ENCODE data around the gene C17orf100.
"Not testable (repeated sequence)": the region's sequence is repeated elsewhere in the genome, so short reads cannot be mapped to it uniquely, and the experiment has no call there.

C17orf100 gene

DNA sequence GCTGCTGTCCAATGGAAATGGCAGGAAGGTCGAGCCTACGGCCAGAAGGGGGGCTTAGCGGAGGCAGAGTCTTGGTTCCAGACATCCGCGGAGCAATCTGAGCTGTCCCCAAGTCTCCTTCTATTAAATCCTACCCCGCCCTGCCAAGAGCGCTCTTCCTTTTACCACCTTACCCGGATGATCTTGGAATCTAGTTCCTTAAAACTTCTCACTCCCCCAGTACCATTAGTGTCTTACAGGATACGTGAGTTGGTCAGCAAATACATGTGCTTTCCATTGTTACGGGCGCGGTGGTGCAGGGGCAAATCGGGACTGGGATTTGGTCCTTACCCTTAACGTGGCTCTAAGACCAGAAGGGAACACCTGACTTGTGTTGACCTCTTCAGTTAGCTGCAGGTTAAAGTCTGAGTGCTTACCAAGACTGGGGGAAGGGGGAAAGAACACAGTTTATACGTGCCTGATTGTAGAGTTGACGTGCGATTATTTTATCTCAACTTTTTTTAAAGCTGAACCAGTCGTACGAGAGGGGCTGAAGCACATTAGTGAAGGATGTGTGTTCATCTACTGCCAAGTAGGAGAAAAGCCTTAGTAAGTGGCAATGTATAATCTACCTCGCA, 10.2 kb upstream of the C17orf100 start:
- DNase-seq, result no peak

DNA sequence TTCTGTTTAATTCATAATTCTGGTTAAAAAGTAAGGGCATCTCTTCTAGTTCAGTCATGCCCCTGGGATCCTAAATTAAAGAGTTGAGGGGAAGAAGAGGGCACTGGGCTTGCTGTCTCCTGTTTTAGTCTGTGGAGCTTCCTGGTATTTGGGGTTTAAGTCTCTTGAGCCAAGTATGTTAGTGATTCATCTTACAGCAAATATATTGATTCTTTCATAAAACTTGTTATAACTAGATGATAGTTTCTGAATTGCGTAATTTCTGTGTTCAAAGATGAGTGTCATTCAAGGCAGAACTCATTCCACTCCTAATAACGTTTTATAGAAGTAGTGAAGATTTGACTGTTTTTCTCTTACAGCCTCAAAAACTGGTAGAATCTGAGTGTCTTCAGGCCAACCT, 9.0 kb upstream of the C17orf100 start:
- no peak for DNase-seq

DNA sequence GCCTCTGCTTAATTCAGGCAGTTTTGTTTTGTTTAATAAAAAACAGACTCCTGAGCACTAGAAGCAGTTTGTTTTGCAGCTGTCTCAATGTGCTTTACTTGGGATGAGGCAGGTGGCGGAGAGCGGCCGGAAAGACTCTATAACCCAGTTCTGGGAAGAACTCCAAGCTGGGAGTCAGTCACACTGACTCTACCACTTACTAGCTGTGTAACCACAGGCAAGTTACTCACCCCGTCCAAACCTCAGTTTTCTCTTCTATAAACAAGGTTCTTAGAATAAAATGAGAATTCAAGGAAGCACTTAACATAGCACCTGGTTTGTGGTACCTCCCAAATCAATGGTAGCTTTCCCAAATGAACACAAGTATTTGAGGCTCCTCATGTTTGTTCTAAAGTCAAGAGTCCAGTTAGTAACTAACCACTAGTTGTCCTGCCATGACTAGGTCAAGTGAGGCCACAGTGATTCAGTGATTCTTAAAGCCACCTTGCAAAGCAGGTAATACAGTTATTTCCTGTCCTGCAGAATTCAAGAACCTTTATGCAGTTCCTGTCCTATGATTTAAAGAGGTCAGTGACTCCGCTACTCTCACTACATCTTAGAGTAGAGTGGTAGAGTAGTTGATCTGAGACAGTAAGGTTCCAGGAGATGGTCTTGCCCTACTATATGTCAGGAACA, 8.0 kb upstream of the C17orf100 start:
- DNase-seq, result no peak

DNA sequence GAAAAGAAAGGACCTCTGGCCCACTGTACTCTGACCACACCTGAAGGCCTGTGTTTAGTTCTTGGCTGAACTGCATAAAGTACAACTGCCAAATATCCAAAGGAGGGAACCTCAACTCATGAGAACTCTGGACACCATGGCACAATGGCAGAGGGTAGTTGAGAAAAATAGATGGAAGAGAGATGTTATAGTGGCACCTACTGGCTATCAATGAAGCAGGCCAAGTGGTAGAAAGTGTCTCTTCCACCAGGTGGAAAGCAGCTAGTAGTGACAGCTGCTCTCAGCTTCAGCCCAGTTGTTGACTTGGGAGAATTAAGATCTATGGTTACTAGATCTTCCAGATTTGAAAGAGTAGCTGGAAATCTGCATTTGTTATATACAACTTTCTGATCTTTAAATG, 3.4 kb upstream of the C17orf100 start:
- no peak for DNase-seq

DNA sequence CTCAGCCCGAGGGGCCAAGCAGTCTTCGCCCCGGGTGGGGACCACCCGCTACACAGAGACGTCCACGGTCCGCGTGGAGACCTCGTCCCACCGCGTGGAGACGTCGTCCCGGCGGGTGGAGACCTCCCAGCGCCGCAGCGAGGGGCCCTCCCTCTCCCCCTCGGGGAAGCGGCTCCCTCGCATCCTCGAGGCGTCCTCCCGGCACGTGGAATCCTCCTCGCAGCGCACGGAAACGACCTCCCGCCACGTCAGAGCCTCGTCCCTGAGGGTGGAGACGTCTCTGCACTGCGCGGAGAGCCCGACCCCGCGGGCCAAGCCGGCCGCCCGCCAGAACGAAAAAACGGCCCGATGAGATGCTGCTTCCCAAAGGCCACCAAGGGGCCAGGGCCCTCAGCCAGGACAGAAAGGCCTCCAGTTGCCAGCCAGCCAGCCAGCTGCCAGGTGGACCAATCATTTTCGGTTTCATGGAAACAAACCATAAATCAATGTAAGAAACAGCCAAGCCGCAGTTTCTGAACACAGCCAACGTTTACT, 424 bp downstream of the C17orf100 start:
- DNase-seq, result peak; percentile 36

DNA sequence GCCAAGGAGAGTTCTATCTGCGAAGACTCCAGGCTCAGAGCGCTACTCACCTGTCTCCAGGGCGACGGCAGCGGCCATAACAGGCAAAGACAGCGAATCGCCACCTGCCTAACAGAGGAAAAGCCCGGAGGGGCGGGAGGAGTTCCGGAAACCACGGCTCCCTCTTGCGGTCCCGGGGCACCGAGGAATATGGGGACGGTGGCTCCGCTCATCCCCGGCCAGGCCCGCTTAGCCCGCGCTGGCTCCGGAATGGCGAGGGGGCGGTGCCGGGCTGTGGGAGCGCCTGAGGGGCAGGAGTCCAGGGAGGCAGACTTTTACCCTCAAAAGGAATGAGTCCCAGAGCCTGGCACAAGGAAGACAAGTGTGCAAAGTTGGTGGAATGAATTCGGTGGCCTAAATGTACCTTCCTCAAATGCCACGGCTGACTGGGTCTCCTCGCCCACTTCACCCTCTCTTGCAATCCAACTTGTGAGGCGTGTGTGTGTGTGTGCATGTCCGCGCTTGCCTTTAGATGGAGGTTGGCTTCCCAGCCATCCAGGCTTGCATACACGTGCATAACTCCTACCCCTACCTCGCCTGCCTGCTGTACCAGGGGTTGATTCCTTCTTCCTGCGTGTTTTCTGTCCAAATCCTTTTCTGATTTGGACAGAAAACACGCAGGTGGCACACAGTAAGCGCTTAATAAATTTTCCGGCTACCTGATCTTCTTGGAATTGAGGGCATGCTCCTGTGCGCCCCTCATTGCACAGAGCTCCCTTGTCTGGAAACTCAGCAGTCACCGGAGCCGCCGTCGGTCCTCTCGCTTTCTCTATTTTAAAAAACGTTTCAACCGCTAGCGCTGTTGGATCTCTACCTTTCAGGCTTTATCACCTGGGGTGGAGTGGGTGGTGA, 3.5 kb downstream of the C17orf100 start:
- DNase-seq, result no peak

DNA sequence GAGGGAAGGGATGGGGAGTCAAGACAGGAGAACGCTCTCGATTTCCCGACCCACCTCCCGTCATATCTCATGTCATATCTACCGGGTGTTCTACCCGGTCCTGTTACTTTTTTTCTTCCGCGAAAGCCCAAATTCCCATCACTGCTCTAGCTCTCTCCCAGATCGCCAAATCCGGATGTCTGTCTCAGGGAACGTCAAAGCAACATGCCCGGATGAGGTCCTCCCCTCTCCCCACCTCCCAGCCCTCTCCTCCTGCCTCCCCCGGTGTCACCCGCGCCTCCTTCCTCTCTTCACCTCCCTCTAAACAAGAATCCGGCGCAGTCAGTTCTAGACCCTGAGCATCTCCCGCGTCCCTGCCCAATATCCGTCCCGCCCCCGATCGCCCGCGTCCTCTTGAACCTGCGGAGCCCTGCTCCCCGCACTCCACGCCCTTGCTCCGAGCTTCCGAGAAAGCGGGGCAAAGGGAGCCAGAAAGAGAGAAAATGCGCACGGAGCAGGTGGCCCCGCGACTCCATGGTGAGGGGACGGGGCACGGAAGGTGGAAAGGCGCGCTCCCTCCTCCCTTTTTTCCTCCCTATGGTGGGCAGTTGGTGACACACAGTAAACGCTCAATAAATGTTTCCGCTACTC, 4.3 kb downstream of the C17orf100 start:
- not testable (repeated sequence) for DNase-seq

DNA sequence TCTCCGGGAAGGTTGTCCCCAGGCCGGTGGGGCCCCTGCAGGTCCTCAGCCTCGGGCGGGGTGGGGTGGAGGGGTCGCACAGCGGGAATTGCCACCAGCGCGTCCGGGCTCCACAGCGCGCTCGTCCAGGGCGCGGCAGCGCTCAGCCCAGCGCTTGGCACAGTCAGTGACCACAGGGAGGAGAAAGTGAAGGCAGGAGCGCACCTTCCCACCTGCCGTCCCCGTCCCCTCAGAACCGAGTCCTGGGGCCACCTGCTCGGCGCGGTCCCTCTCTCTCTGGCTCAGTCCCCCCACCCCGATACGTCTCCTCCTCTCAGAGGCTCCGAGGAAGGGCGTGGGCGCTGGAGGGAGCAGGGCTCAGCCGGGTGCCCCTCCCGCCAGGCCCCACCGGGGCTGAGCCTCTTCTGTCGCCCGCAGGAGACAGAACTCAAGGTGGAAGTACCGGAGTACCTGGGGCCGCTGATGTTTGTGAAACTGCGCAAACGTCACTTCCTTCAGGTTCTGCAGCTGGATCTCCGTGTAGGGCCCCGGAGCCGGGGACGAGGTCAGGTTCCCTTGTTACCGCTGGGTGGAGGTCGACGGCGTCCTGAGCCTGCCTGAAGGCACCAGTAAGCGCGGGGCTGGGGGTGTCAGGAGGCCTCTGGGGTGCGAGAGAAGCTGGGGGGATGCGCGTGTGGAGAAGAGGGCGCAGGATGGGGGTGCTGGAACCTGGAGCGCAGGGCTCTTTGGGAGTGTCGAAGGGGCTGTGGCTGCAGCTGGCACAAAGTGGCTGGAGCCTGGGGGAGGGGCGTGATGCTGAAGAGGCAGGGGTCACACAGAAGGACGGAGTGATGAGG, 5.5 kb downstream of the C17orf100 start:
- peak; percentile 67 for DNase-seq

DNA sequence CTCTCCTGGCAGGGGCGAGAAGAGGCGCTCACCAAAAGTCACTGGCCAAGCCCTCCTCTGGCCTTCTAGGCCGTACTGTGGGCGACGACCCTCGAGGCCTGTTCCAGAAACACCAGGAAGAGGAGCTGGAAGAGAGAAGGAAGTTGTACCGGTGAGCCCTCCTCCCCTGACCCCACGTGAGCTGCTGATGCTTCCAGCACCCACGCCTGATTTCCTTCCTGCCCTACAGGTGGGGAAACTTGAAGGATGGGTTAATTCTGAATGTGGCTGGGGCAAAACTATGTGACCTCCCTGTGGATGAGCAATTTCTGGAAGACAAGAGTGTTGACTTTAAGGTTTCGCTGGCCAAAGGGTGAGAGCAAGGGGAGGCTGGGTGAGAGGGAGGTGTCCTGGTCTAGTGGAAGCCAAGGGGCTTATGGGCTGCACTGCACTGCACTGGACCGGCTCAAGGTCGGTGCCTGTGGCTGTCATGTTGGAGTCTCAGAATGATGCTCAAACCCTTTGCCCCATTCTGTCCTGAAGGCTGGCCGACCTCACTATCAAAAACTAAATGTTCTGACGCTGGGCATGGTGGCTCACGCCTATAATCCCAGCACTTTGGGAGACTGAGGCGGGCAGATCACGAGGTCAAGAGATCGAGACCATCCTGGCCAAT, 6.2 kb downstream of the C17orf100 start:
- no peak for DNase-seq

DNA sequence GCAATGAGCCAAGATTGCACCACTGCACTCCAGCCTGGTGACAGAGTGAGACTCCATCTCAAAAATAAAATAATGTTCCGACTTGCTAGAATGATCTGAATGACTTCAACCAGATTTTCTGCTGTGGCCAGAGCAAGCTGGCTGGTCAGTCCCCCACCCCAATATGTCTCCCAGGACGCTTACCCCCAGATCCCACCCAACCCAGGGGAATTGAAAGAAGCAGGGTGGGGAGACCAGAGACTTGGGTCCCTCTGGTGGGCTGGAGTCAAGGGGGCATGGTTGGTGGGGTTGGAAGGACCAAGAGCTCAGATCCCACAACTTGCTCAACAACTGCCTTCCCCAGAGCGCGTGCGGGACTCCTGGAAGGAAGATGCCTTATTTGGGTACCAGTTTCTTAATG, 6.8 kb downstream of the C17orf100 start:
- DNase-seq, result not testable (repeated sequence)

DNA sequence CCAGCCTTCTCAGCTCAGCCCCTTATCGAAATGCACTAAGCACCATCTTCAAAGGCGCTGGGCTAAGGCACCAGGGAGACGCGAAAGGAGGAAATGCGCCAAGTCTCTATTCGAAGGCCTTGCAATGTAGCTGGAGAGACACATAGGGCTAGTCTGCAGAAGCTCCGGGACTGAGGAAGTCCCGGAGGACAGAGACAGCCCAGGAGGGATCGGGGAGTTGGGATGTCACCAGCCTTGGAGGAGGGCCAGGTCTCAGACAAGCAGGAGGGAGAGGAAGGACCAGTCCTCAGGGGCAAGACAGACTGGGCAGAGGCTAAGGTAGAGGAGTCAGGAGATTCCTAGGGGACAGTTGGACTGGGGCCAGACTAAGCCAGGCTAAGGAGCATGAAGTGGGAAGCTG, 8.5 kb downstream of the C17orf100 start:
- no peak for DNase-seq

DNA sequence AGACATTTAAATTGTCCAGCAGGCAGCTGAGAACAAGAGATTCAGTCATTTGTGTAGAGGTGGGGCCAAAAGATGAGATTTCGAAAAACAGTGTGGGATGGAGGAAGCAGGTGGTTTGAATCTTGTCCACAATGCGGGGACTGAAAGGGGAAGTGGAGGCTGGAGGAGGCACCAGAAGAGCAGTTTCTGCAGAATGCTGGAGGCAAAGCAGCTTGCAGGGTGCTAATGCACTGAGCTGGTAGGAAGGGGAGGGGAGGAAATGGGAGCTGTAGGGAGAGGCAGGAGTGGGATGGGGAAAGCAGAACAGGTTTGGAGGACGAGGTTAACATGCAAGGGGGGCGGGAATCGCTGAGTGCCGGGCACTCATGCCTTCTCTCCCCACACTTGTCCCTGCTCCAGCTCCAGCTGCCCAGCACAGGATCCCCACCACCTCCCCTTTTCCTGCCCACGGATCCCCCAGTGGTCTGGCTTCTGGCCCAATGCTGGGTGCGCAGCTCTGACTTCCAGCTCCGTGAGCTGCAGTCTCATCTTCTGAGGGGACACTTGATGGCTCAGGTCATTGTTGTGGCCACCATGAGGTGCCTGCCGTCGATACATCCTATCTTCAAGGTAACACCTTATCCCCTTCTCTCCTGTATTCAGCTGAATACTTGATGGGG, 9.4 kb downstream of the C17orf100 start:
- no peak for DNase-seq

DNA sequence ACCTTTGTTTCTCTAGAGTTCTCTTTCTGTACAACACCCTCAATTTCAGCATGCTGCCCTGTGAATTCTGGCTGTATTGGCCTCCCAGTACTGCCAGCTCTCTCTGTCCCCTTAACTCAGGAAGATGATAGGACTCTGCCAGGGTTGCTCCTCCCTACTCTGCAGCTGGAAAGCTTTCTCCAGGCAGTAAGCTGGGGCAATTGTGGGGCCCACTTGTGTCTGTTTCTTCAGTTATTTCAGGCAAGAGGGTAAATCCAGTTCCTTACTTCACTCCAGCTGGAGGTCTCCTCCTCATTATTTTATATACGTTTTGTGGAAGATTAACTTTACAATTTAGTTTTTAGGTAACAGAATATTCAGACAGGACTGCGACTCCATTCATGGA, 9.9 kb downstream of the C17orf100 start:
- DNase-seq, result no peak

DNA sequence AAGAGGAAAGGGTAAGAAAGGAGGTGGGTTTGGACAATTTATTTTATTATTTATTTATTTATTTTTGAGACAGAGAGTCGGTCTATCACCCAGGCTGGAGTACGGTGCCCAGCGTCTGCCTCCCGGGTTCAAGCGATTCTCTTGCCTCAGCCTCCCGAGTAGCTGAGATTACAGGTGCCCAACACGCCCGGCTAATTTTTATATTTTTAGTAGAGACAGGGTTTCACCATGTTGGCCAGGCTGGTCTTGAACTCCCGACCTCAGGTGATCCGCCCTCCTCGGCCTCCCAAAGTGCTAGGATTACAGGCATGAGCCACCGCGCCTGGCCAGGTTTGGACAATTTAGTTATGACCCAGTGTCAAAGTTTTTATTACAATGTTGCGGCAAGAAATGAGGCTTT, 11.6 kb downstream of the C17orf100 start:
- not testable (repeated sequence) for DNase-seq

DNA sequence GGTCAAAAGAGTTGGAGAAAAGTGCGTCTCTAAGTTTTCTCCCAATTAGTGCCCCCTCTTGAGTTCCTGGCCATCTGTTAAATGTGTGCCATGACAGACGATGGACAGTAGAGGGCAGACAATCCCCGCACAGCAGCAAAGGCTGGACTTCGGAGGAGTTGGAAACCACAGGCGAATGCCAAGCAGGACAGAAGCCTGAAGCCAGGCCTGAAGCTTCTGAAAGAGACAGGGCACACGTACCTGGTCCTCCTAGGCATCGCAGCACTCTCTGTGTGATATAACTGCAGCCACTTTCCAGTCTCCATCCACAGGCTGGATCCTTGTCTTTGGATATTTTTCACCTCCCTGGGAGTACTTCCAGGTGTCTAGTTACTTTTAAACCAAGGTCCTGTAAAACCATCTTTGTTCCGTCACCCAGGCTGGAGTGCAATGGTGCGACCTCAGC, 14.5 kb downstream of the C17orf100 start:
- DNase-seq, result peak; percentile 37

DNA sequence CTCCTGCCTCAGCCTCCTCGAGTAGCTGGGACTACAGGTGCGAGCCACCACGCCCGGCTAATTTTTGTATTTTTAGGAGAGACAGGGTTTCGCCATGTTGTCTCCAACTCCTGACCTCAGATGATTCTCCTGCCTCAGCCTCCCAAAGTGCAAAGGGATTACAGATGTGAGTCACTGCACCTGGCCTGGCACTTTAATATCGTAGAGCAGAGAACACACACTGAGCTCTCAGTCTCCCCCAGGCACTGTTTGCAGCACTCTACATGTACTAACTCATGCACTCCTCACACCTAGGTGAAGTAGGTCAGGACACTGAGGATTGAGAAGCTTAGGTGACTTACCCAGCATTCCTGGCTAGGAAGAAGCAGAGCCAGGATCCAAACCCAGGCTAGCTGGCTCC, 15.0 kb downstream of the C17orf100 start:
- no peak for DNase-seq

DNA sequence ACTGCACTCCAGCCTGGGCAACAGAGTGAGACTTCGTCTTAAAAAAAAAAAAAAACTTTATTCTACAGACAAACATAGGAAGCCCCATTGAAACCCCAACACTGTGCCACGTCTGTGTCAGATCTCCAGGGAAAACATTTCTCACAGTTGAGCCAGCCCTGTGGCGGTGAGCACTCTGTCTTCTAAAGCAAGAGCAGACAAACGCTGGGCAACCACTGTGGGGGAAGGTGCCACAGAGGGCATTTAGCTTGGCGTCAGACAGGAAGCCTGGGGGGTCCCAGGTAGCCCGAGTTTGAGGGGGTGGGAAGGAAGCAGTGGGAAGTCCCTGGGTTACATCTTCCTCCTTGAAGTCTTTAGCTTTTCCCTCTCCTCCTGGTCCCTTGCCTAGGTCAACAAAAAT, 16.0 kb downstream of the C17orf100 start:
- no peak for DNase-seq

DNA sequence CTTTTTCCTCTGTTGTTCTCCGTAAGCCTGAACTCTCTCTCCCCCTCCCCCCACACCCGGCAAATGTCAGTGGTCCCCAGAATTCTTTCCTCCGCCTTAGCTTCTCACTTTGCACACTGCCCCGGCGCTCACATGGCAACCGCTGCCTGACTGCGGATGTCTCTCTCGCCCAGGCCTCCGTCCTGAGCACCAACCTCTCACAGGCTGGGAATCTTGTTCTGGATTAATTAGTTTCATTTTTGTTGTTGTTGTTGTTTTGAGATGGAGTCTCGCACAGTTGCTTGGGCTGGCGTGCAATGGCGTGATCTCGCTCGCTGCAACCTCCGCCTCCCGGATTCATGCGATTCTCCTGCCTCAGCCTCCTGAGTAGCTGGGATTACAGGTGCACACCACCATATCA, 16.7 kb downstream of the C17orf100 start:
- DNase-seq, result no peak

DNA sequence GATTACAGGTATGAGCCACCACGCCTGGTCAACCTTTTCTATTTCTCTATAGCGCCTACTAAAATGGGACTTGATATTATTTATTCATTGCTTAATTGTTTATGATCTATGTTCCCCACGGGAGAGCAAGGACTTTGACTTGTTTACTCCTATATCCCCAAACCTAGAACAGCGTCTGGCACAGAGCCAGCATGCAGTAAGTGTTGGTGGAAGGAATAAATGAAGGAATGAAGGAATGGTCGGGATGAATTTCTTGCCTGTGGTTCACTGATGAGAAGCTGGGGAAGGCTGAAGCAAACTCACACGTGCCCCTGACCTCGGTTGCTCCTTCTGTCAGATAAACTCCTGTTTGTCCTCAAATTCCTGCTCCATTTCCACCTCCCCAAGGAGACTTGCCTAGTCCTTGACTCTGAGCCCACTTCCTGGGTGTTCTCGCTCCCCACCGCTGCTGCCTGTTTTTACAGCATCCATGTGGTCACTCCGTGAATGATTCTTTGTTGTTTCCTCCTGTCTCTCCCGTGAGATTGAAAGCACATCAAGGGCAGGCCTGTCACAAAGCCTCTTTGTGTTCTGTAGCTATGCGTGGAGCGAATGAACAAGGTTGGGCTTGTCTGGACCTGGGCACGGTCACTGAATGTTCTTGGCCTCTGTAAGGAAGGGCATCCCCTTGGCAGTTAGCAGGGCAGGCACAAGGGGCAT, 17.3 kb downstream of the C17orf100 start:
- no peak for DNase-seq

DNA sequence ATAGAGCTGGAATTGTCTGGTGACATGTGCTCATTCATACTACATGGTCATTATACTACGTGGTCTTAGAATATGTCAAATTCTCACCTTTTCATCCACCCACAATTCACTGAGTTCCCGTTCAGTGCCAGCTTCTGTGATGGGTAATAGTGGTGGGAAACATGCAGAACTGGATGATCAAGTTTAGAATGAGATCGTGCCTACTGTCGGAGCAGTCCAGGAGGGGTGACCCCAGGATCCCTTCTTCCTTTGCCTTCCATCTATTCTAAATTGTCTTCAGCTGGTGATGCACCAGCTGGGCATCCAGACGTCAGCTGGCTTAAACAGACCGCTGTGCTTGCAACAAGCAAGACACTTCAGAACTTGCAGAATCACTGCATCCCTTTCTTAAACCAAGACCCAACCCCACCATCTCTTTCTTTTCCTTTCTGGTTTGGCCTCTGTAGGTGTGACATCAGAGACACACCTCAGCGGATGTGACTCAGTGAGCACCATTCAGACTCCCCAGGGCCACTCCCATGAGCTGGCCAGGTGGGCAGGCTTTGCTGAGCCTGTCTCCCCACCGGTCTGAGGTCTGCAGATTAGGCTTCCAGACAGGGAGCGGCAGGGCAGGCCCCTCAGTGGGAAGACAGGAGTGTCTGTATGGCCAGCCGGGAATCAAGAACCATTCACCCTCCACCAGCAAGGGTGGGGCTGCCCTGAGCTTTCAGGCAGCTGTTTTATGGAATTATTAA, 18.1 kb downstream of the C17orf100 start:
- DNase-seq, result no peak
